ENCODE measurements around the gene CUEDC2. TPM values are rescaled to one million over a fixed set of nuclear protein-coding genes. Genes with fewer than 3 reads are reported as not detected.
A peak's percentile ranks its signal among the peaks of the same experiment; 100 is the strongest.

CUEDC2 gene
- total RNA-seq, 1 experiment from 2014 or later: 64.5 TPM

- Mint-ChIP-seq H3K27ac (ENCODE audit: low read depth, unreplicated experiment) (no peak overlapping the region), H3K9me3 (ENCODE audit: unreplicated experiment) (no peaks in the 10 kb centered on the region), H3K27me3 (ENCODE audit: insufficient read depth, unreplicated experiment) (no peaks in the 10 kb centered on the region), H3K4me1 (ENCODE audit: insufficient read depth, unreplicated experiment) (peaks cover 15% of the 10 kb centered on the region), H3K4me3 (ENCODE audit: unreplicated experiment) (no peak overlapping the region), H3K36me3 (ENCODE audit: insufficient read depth, unreplicated experiment) (no peaks in the 10 kb centered on the region)
- TF ChIP-seq, protein P1, sequence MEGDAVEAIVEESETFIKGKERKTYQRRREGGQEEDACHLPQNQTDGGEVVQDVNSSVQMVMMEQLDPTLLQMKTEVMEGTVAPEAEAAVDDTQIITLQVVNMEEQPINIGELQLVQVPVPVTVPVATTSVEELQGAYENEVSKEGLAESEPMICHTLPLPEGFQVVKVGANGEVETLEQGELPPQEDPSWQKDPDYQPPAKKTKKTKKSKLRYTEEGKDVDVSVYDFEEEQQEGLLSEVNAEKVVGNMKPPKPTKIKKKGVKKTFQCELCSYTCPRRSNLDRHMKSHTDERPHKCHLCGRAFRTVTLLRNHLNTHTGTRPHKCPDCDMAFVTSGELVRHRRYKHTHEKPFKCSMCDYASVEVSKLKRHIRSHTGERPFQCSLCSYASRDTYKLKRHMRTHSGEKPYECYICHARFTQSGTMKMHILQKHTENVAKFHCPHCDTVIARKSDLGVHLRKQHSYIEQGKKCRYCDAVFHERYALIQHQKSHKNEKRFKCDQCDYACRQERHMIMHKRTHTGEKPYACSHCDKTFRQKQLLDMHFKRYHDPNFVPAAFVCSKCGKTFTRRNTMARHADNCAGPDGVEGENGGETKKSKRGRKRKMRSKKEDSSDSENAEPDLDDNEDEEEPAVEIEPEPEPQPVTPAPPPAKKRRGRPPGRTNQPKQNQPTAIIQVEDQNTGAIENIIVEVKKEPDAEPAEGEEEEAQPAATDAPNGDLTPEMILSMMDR (IDR thresholded peaks at IDR 0.05; ENCODE audit: unreplicated experiment): no peak
- POLR2A ChIA-PET: interaction anchor here (0.5 to 0.6 kb wide), 2 partner anchors 221 to 304 kb away, joined by 3 read pairs; no protein-coding TSS in a partner anchor
- BruUV-seq (replicated peaks): no TSS peak
- DNase-seq (ENCODE audit: unreplicated experiment): no peak
- intact Hi-C loops (cut with micrococcal nuclease): no loop called here
- CTCF ChIA-PET: interaction anchor here (0.6 to 3.4 kb wide), 4 partner anchors 13 to 1903 kb away, joined by 3 to 13 read pairs (median 4); no protein-coding TSS in a partner anchor
These were observed 33.1 kb upstream of the CUEDC2 start for GRCh38 chr10:102465466-102465865.

GRCh38 chr10:102463983-102464382 is 31.6 kb upstream of the CUEDC2 start:
- TF ChIP-seq, protein P1 (IDR thresholded peaks at IDR 0.05; ENCODE audit: unreplicated experiment): no peak
- H3K27ac Mint-ChIP-seq (ENCODE audit: low read depth, unreplicated experiment): no peak overlapping the region

DNA sequence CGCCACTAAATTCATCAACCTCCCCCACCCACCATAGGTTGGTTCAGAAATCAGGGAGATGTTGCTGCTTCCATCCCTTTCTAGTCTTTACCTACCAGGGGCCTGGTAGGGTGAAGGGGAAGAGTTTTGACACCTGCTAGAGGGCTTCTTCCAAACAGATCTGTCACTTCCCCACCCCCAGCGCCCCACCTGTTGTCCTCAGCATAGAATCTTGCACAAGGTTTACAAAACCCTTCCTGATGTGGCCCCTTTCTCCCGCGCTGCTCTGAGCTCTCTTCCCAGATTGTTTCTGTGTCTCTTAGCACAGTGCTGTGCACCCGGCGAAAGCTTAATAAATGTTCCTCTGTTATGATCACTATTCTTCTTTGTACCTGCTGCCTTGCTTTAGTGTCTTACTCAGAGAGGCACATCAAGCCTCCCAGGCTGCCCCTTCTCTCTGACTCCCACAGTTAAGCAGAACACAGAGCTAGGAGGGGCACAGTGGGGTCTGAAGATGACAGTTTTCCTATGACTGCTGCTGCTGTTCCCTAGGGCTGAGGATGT is 30.2 kb upstream of the CUEDC2 start:
- Mint-ChIP-seq H3K27ac (ENCODE audit: low read depth, unreplicated experiment) (no peak overlapping the region), H3K36me3 (ENCODE audit: insufficient read depth, unreplicated experiment) (no peaks in the 10 kb centered on the region), H3K9me3 (ENCODE audit: unreplicated experiment) (no peaks in the 10 kb centered on the region), H3K4me1 (ENCODE audit: insufficient read depth, unreplicated experiment) (peaks cover 15% of the 10 kb centered on the region), H3K4me3 (ENCODE audit: unreplicated experiment) (peak overlapping the region; percentile 92), H3K27me3 (ENCODE audit: insufficient read depth, unreplicated experiment) (no peaks in the 10 kb centered on the region)
- intact Hi-C loops (cut with micrococcal nuclease): no loop called here
- DNase-seq (ENCODE audit: unreplicated experiment): no peak
- no TSS peak for BruUV-seq (replicated peaks)
- CTCF ChIA-PET: interaction anchor here (0.5 to 3.4 kb wide), 4 partner anchors 16 to 99 kb away, joined by 3 to 13 read pairs (median 5); partner anchors contain the start of genes ACTR1A and FBXL15
- POLR2A ChIA-PET: interaction anchor here (0.6 to 4.4 kb wide), 7 partner anchors 9 to 287 kb away, joined by 3 to 77 read pairs (median 9); partner anchors contain the start of genes ACTR1A, C10orf95, CUEDC2 and NFKB2
- TF ChIP-seq, protein P1 (IDR thresholded peaks at IDR 0.05; ENCODE audit: unreplicated experiment): no peak

More at GRCh38 chr10:102463983-102464382, 31.6 kb upstream of the CUEDC2 start:
- no peak for DNase-seq (ENCODE audit: unreplicated experiment)
- POLR2A ChIA-PET: no interaction called here
- Mint-ChIP-seq H3K9me3 (ENCODE audit: unreplicated experiment) (no peaks in the 10 kb centered on the region), H3K4me1 (ENCODE audit: insufficient read depth, unreplicated experiment) (peaks cover 15% of the 10 kb centered on the region), H3K27me3 (ENCODE audit: insufficient read depth, unreplicated experiment) (no peaks in the 10 kb centered on the region), H3K36me3 (ENCODE audit: insufficient read depth, unreplicated experiment) (no peaks in the 10 kb centered on the region), H3K4me3 (ENCODE audit: unreplicated experiment) (no peak overlapping the region)
- intact Hi-C loops (cut with micrococcal nuclease): no loop called here
- no TSS peak for BruUV-seq (replicated peaks)
- CTCF ChIA-PET: interaction anchor here (3.4 kb wide), 1 partner anchor 15 kb away, joined by 13 read pairs; no protein-coding TSS in a partner anchor

DNA sequence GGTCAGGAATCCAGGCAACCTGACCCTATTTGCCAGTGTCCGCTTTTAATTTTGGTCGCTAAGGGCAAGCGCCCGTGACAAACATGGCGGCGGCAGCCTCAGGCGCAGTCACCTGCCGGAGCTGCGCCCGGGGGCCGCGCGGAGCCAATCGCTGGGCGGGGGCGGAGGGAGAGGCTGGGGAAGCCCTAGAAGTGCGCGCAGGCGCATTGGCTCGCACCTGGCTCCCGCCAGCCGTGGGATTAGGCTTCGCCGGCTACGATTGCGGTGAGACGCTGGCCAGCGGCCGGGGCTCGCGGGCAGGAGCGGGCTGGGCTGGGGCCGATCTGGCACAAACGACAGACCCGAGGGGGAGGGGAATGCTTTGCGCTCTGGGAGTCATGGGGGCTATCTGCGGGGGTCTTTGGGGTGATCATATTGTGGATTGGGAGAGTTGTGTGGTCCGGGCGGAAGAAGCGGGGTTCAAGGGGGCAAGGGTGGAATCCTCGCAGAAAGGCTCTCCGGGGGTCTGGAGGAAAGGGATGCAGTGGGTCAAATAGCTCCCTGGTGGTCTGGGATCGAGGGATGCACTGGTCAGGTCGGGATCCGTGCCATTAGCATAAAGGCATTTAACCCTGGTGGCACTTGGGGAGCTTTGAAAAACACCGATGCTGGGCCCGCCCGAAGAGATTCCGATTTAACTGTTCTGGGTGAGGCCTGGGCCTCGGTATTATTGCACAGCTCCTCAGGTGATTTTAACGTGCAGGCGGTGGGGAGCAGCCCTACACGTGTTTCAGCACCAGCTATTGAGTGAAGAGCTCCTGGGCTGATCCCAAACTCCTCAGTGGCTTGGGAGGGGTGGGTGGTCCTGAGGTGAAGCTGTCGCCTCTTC is 29.0 kb upstream of the CUEDC2 start:
- Mint-ChIP-seq H3K9me3 (ENCODE audit: unreplicated experiment) (no peaks in the 10 kb centered on the region), H3K4me3 (ENCODE audit: unreplicated experiment) (peak overlapping the region; percentile 92), H3K36me3 (ENCODE audit: insufficient read depth, unreplicated experiment) (no peaks in the 10 kb centered on the region), H3K27ac (ENCODE audit: low read depth, unreplicated experiment) (peak overlapping the region; percentile 63), H3K27me3 (ENCODE audit: insufficient read depth, unreplicated experiment) (no peaks in the 10 kb centered on the region), H3K4me1 (ENCODE audit: insufficient read depth, unreplicated experiment) (peaks cover 15% of the 10 kb centered on the region)
- peak; percentile 95 for DNase-seq (ENCODE audit: unreplicated experiment)
- TF ChIP-seq, protein P1 (IDR thresholded peaks at IDR 0.05; ENCODE audit: unreplicated experiment): no peak
- no TSS peak for BruUV-seq (replicated peaks)
- ChIA-PET CTCF (interaction anchor here (0.5 to 2.4 kb wide), 9 partner anchors 10 to 43 kb away, joined by 3 to 11 read pairs (median 5); partner anchors contain the start of genes ACTR1A, C10orf95 and FBXL15), POLR2A (interaction anchor here (0.6 to 4.4 kb wide), 16 partner anchors 10 to 309 kb away, joined by 3 to 77 read pairs (median 4); partner anchors contain the start of genes ACTR1A, C10orf95, CUEDC2 and NFKB2)
- intact Hi-C loops (cut with micrococcal nuclease): loop anchor here (2.0 kb wide), 1 partner anchor 41 kb away; the partner anchor contains the start of genes ACTR1A and SUFU

Data from MCF 10A (cell line).